HG03095 (cell line): ENCODE results near the gene ASIC1.
A peak's percentile ranks its signal among the peaks of the same experiment; 100 is the strongest.
"Not testable (repeated sequence)": the region's sequence is repeated elsewhere in the genome, so short reads cannot be mapped to it uniquely, and the experiment has no call there.

ENCODE experiments used
- ATAC-seq: cut with Tn5 transposase; IDR thresholded peaks from one replicate; pipeline ENCODE4 v1.9.1; 2021; ENCODE audit warnings: moderate library complexity; ENCODE audit not compliant: unreplicated experiment

The ASIC1 gene

GRCh38 chr12:50083301-50083700 is 25.9 kb downstream of the ASIC1 start:
- ATAC-seq: no peak

- not testable (repeated sequence) for ATAC-seq
These were observed 27.0 kb downstream of the ASIC1 start for GRCh38 chr12:50084409-50084774.

GRCh38 chr12:50084775-50085614 is 27.6 kb downstream of the ASIC1 start, which contains the start of gene SMARCD1:
SMARCD1 (plus strand) TSS chr12:50085342; CDS start chr12:50085370, 28 bp downstream.
- ATAC-seq: peak; percentile 85

DNA sequence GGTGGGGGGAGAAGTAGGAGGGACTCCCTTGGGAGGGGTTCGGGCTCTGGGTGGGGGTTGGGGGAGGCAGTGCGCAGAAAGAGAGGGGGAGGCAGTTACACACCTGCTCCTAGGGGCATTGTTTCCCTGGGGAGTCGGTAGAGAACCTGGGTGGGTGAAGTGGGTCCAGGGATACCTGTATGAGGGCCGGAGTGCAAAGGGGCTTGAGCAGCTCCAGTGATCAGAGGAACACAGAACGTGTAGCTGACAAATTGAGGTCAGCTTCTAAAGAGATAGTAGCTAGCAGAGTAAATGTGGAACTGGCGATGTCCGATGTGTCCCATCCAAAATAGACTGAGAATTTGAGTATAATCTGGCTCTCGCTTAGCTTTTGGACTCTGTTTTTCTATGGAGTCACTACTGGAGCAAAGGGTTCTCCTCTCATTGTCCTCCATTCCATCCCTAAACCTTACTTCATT is 28.2 kb downstream of the ASIC1 start:
- ATAC-seq: no peak

GRCh38 chr12:50086148-50086547 is 28.8 kb downstream of the ASIC1 start:
- no peak for ATAC-seq

- no peak for ATAC-seq
These were observed 29.8 kb downstream of the ASIC1 start for GRCh38 chr12:50087151-50087550.

DNA sequence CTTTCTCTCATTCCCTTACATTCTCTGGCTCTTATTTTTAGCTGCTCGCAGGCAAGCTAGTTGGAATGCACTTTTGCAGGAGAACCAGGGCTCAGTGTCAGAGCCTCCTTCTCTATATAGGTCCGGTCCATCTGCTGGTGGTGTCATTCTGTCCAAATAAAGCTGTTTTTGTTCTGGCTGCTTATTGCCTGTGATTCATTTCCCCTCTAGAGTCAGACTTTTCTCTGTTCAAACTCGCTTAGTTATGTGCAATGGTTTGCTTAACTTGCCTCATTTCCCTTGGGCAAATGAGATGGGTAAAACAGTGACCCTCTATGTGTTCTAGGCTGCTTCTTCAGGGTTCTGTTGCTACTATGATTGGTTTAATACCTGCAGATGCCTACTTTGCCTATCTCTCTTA is 30.6 kb downstream of the ASIC1 start:
- no peak for ATAC-seq

DNA sequence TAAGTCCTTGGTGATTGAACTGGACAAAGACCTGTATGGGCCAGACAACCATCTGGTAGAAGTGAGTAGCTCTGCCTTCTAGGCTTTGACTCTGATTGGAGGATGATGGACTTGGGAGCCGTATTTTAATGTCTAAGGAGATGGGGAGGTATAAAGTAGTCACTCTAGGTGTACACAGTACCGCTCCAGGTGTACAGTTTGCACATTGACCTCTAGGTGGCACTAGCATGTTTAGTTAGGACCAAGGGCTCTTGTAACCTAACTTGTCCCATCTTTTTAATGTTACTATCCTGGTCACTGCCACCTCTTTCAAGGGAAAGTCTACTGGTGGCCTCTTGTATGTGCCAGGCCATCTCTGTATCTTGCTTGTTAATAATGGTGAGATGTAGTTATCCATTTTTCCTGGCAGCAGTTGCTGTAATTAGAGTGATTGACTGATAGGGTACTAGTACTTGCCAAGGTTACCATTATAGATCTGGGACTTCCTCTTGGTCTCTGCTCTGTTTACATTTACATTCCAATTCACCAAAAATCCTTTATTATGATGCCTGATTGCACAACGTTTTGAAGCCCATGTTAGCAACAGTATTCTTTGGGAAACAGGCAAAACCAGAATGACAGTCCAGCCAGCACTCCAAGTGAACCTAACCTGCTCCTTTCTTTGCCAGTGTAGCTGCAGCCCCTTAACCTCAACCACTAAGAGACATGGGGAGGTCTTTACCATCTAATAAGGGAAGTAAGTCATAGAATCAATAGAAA is 31.4 kb downstream of the ASIC1 start:
- ATAC-seq: no peak

- no peak for ATAC-seq
These were observed 32.3 kb downstream of the ASIC1 start for GRCh38 chr12:50089730-50090129.

DNA sequence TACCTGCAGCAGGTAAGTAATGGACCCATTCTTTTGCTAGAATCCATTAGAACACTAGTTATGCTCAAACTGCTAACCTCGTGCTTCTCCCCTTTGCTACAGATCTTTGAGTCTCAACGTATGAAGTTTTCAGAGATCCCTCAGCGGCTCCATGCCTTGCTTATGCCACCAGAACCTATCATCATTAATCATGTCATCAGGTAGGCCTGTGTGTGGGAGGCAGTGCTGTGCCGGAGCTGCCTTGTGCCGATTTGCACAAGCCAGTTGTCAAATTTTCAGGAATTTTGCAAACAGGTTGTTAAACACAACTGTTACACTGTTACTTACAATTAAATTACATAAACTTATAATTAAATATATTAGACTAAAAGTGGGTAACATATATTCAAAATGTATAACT is 33.0 kb downstream of the ASIC1 start:
- no peak for ATAC-seq

DNA sequence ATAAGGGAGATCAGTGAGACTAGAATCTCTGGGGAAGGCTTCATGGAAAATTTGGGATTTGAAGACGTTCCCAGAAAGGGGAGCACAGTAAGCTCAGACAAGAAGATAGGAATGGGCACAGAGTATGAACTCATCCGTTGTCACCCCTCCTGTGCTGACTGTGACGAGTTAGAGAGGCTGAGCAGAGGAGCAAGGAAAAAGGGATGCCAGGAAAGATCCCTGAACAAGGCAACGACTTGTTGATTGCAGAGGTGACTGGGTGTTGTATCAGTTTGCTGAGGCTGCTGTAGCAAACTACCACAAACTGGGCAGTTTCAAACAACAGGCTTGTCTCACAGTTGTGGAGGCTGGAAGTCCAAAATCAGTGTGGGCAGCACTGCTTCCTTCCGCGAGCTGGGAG is 40.6 kb downstream of the ASIC1 start:
- ATAC-seq: no peak

GRCh38 chr12:50099302-50100008 is 42.1 kb downstream of the ASIC1 start:
- no peak for ATAC-seq

DNA sequence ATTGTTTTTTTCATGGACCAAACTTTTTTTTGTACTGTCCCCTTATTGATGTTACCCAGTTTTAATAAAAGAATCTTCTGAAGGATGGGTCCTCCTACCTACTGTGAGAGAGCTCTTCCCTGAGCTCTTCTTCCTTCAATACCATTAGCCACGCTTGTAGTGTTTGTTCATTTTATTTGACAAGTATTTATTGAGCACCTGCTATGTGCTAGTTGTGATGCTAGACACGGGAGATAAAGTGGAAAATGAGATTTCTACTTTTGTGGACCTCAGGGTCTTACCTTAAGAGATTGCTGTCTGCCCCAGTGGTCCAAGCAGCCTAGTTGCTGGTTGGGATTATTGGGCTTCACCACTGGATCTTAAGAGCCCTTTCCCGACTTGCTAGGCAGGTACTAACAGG is 43.2 kb downstream of the ASIC1 start:
- no peak for ATAC-seq

DNA sequence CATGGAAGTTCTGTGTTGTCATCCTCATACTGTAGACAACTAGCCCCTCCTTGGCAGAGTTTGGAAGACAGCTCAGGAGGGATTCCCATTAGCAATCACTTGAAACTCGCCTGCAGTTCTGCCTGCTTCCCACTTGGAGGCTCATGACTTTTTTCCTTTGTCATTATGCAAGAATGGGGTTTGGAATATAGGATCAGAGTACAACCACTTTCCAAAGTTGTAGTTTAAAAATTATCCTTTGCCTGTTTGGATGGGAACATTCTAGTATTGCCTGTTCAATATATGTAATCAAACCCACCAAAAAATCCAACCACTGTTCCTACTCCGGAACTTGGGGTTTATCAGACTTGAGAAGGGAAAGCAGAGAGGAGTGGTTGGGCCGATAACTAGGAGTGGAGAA is 44.3 kb downstream of the ASIC1 start:
- ATAC-seq: no peak

- no peak for ATAC-seq
These were observed 44.7 kb downstream of the ASIC1 start for GRCh38 chr12:50102131-50102531.

GRCh38 chr12:50102646-50103309 is 45.4 kb downstream of the ASIC1 start:
- ATAC-seq: no peak

DNA sequence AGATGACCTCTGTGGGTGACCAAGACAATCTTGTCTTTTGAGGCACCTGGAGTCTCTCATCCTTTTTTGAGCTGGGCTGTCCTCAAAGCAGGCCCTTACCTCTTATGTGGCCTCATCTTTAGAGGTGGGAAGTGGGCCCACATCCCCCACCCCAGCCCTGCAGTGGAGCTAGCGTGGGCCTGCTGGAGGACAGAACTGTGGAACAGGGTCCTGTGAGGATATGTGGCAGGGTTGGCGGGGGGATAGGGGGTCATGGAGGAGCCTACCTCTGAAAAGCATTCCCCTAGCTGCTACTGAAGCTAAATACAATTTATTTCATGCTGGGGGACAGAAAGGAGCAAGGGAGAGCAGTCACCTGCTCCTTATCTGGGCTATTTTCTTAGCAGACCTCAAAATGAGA is 46.0 kb downstream of the ASIC1 start:
- no peak for ATAC-seq

DNA sequence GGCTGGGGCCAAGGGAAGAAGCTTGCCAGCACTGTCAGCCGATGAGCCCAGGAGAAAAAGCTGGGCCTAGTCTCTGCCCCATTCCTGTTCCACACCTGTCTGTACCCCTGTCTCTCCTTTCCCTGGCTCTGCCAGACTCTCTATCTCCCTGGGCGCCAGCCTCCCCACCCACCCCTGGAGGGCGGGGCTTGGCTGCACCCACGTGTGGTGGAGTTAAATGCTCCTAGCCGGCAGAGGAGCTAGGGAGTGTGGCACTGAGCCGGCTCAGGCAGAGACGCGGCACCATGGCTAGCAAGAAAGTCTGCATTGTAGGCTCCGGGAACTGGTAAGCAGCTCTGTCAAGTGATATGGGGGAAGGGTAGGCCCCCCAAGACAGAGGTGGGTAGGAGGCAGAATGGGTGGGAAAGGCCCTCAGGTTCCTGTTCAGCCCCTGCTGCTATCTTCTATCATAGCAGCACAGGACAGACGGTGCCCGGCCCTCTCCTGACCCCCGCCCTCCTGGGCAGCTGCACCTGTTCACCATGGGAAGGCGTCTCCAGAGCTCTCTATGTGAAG is 46.4 kb downstream of the ASIC1 start, which contains the start of gene GPD1:
TSS of gene GPD1 (plus strand) at position 242 of the 555 bp plus-strand sequence. CDS start at position 285, 43 bp downstream.
- ATAC-seq: no peak

GRCh38 chr12:50104417-50105366 is 47.3 kb downstream of the ASIC1 start:
- no peak for ATAC-seq
